GM12874 (cell line): Measurements from ENCODE around the gene MFRP.

Experiments used
- CTCF ChIP-seq: IDR thresholded peaks from 2 replicates; pipeline ENCODE4 v1.5.1; 2011; ENCODE audit warnings: low read depth, mild to moderate bottlenecking, control low read depth, low read length, moderate library complexity; ENCODE audit not compliant: insufficient read depth

MFRP gene

DNA sequence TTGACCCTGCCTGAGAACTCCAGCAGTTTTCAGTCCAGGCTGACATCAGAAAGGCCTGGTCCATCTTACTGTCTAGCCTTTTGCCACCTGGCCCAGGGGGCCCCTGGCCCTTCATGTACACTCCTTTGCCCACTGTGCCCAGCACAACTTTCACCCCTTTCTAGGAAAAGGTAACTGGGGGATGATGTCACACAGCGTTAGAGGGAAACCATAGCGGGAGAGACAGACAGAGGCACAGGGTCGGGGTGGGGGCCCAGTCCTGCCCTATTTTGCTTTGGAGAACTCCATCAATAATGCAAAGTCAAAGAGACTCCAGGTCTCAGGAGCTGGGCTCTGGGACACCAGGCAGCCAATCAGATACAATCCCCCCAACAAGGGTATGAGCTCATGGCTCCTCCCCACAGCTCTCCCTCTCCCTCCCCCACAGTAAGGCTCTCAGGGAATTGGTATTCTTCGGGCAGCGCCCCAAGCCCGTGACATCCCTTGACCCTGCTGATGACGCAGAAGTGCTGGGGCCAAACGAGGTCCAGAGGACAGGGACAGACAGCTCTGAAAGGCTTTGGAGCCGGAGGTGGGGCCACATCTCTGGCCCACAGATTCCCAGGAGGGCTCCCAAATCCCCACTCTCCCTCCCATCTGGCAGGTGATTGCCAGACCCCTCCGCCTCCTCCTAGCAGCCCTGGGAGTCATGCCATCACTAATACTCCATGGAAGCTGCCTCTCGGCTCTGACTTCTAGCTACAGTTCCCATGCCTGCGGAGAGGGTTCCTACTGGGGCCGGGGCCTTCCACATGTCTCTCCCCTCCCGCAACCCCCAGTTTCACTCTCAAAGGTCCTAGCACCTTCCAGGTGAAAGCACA lies 29.1 kb upstream of the MFRP start:
- no peak for TF ChIP-seq CTCF

DNA sequence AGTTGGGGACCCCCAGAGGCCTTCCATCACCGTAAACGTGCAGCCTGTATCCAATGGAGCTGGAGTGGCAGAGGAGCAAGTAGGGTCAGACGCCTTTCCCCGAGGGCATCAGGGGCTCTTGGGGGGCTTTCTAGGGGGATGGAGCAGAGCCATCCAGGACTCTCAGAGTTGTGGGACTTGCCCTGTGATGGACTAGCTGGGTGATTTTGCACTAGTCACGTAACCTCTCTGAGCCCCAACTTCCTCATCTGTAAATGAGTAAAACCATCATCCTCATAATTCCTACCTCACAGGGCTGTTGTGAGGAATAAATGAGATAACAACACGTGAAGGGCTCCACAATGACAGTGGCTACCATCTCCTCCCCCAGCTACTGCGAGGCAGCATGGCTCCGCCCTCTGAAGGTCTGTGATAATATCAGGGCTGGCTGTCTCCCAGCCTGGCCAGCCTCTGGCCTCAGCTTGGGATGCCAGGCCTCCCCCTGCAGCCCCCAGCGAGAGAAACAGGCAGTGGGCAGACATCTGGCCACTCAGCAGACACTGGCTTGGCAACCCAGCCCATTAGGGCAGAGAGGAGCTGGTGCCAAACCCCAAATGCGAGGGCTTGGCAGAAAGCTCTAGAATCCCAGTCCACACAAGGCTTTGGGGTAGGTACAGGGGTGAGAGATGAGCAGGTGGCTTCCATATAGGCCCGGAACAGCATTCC lies 28.3 kb upstream of the MFRP start:
- TF ChIP-seq CTCF, result no peak

- peak; percentile 76 for TF ChIP-seq CTCF
Observed at GRCh38 chr11:119373921-119374631, 27.6 kb upstream of the MFRP start.

GRCh38 chr11:119373059-119373920 lies 26.8 kb upstream of the MFRP start:
- TF ChIP-seq CTCF, result no peak

- TF ChIP-seq CTCF, result no peak
Observed at GRCh38 chr11:119372260-119373058, 26.0 kb upstream of the MFRP start.

GRCh38 chr11:119371778-119372182 lies 25.3 kb upstream of the MFRP start:
- TF ChIP-seq CTCF, result no peak
